SW 1271 (cell line): ENCODE data around the gene SPRYD4.

Experiments used
- DNase-seq, 2 experiments: peaks; one replicate each; lab custom pipeline; 2025; lab: John Stamatoyannopoulos, UW

SPRYD4 gene

DNA sequence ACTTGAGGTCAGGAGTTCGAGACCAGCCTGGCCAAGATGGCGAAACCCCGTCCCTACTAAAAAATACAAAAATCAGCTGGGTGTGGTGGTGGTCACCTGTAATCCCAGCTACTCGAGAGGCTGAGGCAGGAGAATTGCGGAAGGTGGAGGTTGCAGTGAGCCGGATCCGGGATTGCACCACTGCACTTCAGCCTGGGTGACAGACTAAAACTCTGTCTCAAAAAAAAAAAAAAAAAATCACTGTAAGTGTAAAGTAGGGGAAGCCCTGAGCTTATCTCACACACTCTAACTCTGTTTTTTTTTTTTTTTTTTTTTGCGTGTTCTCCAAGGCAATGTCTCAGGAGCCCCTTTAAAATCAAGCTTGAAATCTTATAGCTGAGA, 52.8 kb downstream of the SPRYD4 start:
- DNase-seq: no peak

DNA sequence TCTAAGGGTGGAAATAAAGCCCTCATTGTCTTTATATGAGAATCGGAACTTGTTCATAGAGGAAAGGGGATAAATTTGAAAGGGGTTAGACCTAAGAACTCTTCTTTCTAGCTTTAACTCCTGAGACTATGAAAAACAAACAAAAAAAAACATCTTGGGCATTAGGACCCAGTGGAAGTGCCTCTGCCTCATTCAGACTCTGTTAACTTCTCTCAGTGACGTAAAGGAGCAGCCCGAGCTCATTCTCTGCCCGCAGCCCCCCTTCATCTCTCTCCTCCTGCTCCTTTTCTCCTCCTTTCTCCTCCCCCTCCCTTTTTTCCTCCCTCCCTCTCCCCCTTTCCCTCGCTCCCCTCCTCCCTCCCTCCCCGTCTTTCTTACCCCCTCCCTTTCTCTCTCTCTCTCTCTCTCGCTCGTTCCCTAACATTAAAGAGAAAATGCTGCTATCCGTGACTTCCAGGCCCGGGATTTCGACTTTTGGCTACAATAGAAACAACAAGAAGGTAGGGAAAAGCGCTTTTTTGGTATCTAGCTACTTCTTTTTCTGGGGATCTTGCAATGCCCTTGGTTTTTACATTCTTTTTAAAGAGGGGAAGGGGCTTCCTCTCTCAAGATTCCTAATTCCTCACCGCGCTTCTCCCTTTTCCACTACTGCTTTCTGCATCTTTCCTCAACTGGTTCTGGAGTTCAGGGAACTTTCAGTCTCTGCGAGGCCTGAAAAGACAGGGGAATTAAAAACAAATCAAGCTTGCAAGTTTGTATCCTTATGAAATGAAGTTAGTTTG, 53.4 kb downstream of the SPRYD4 start, which contains the start of gene RBMS2:
RBMS2 (plus strand) TSS at position 231 of the 782 bp plus-strand sequence; CDS start at position 435, 204 bp downstream.
- peak; percentile 83 to 96 for DNase-seq

DNA sequence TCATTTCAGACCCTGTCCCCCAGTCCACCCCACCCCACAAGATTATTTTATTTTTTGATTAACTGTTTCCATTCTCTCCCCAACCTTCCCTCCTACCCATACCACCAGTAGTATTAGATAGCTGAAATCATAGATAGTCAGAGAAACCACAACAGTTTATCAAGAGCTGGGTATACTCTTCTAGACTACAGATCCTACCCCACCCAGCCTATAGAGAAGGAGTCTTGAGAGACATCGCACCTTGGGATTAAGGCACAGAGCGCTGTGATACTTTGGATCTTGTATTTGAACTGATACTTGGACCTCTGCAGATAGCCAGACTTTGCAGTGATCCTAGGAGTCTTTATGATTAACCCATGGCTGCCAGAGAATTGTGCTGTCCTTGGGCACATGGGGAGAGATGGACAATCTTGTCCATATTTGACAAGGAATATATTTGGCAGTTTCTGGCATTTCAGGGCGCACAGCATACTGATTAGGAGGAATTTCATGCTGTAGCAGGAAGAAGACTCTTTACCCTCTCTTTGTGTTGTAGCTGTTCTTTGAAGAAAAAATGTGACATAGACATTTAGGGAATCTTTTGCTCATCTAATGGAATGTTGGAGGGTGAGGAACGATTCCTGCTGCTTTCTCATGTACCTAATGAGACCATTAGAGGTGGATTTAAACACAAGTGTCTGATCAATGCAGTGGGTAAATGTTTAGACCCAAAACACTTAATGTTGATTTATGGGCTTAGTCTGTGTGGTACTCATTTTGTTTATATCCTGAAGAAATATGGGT, 54.2 kb downstream of the SPRYD4 start:
- DNase-seq: peak in 1 of 2 experiments; percentile 49

DNA sequence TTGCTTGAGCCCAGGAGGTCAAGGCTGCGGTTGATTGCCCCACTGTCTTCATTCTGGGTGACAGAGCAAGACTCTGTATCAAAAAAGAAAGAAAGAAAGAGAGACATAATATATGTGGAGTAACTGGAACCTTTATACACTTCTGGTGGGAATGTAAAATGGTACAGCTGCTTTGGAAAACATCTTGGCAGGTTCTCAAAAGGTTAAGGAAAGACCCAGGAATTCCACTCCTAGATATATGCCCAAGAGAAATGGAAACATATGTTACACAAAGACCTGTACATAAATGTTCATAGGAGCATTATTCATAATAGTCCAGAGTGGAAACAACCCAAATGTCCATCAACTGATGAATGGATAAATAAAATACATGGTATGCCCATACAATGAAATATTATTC, 60.5 kb downstream of the SPRYD4 start:
- DNase-seq: no peak
